ENCODE measurements around the gene SUV39H1.
"Not testable (repeated sequence)": the region's sequence is repeated elsewhere in the genome, so short reads cannot be mapped to it uniquely, and the experiment has no call there.

DNA sequence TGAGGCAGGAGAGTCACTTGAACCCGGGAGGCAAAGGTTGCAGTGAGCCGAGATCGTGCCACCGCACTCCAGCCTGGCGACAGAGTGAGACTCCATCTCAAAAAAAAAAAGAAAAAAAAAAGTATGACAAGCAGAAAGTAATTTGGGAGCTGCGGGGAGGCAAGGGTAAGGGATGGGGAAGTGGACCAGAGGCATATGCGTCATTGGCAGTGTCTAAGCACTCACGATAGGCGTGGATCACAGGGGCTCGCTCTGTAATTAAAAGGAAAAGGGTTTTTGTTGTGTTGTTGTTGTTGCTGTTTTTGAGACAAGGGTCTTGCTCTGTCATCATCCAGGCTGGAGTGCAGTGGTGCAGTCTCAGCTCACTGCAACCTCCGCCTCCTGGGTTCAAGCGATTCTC lies 13.7 kb upstream of the SUV39H1 start:
- TF ChIP-seq, protein P1, sequence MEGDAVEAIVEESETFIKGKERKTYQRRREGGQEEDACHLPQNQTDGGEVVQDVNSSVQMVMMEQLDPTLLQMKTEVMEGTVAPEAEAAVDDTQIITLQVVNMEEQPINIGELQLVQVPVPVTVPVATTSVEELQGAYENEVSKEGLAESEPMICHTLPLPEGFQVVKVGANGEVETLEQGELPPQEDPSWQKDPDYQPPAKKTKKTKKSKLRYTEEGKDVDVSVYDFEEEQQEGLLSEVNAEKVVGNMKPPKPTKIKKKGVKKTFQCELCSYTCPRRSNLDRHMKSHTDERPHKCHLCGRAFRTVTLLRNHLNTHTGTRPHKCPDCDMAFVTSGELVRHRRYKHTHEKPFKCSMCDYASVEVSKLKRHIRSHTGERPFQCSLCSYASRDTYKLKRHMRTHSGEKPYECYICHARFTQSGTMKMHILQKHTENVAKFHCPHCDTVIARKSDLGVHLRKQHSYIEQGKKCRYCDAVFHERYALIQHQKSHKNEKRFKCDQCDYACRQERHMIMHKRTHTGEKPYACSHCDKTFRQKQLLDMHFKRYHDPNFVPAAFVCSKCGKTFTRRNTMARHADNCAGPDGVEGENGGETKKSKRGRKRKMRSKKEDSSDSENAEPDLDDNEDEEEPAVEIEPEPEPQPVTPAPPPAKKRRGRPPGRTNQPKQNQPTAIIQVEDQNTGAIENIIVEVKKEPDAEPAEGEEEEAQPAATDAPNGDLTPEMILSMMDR (IDR thresholded peaks at IDR 0.05) = not testable (repeated sequence)
- not testable (repeated sequence) for TF ChIP-seq POLR2A (IDR thresholded peaks at IDR 0.05)
